Measurements from ENCODE around the gene SPOCK2. TPM values are rescaled to one million over a fixed set of nuclear protein-coding genes. Genes with fewer than 3 reads are reported as not detected.

Gene SPOCK2
- total RNA-seq, 4 donors from 2014 or later = 0.65 to 3.9 (median 3.5) TPM

DNA sequence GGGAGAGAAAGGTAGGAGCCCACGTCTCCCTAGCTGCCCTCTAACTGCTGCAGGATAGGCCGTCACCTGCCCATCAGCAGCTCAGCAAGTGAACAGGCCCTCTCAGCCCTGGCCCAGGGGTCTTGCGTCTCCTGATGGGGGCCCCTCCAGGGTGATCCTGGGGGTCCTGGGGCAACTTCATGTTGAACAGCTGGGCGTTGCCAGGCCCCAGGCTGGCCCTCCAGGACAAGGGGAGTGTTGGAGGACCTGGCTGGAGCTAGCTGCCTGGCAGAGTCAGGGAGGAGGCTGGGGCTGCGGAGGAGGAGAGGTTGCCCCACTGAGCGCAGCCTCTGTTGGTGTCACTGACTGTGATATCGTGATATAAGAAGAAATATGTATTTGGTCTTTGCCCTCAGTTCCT, 34.7 kb downstream of the SPOCK2 start:
- 88 to 93% methylated on average over 7 of the region's 7 CpGs for WGBS, 2 donors
- DNase-seq (ENCODE audit: low spot score in 2 of 2) = no peak
- TF ChIP-seq POLR2A (IDR thresholded peaks at IDR 0.05) = no peak
- TF ChIP-seq, protein P1, sequence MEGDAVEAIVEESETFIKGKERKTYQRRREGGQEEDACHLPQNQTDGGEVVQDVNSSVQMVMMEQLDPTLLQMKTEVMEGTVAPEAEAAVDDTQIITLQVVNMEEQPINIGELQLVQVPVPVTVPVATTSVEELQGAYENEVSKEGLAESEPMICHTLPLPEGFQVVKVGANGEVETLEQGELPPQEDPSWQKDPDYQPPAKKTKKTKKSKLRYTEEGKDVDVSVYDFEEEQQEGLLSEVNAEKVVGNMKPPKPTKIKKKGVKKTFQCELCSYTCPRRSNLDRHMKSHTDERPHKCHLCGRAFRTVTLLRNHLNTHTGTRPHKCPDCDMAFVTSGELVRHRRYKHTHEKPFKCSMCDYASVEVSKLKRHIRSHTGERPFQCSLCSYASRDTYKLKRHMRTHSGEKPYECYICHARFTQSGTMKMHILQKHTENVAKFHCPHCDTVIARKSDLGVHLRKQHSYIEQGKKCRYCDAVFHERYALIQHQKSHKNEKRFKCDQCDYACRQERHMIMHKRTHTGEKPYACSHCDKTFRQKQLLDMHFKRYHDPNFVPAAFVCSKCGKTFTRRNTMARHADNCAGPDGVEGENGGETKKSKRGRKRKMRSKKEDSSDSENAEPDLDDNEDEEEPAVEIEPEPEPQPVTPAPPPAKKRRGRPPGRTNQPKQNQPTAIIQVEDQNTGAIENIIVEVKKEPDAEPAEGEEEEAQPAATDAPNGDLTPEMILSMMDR (IDR thresholded peaks at IDR 0.05) = no peak

DNA sequence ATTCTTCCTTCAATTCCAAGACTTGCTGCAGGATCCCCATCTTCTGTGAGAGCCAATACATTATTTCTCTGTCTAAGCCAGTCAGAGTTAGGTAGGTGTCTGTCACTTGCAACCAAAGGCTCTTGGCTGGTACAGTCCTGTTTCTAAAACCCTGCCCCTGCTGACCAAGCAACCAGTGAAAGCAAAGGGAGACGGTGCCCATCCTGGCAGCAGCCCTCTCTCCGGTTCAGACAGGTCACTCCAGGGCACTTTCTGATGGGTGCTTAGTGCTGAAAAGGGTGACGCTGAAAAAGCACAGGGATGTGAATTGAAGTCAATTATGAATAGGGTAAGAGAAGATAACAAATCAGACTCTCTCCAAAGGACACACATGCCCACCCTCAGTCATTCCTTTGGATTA, 37.5 kb downstream of the SPOCK2 start:
- H3K4me3 ChIP-seq (ENCODE audit: low read depth, poor library complexity, severe bottlenecking) = no peak overlapping the region
- TF ChIP-seq, protein P1 (IDR thresholded peaks at IDR 0.05) = no peak
- TF ChIP-seq POLR2A (IDR thresholded peaks at IDR 0.05) = no peak
- intact Hi-C loops (cut with DNase I; ENCODE audit: low total_unique reads) = loop anchor here (5.0 to 10.0 kb wide), 3 partner anchors 99 to 291 kb away; no protein-coding TSS in a partner anchor
- whole genome bisulfite sequencing, 2 donors = 96 to 97% methylated on average over 3 of the region's 3 CpGs
- no peak for DNase-seq (ENCODE audit: low spot score in 2 of 2)

More for the DNA sequence above, 34.7 kb downstream of the SPOCK2 start:
- no peak overlapping the region for H3K4me3 ChIP-seq (ENCODE audit: low read depth, poor library complexity, severe bottlenecking)
- intact Hi-C loops (cut with DNase I; ENCODE audit: low total_unique reads) = loop anchor here (5.0 to 10.0 kb wide), 3 partner anchors 101 to 289 kb away; no protein-coding TSS in a partner anchor

DNA sequence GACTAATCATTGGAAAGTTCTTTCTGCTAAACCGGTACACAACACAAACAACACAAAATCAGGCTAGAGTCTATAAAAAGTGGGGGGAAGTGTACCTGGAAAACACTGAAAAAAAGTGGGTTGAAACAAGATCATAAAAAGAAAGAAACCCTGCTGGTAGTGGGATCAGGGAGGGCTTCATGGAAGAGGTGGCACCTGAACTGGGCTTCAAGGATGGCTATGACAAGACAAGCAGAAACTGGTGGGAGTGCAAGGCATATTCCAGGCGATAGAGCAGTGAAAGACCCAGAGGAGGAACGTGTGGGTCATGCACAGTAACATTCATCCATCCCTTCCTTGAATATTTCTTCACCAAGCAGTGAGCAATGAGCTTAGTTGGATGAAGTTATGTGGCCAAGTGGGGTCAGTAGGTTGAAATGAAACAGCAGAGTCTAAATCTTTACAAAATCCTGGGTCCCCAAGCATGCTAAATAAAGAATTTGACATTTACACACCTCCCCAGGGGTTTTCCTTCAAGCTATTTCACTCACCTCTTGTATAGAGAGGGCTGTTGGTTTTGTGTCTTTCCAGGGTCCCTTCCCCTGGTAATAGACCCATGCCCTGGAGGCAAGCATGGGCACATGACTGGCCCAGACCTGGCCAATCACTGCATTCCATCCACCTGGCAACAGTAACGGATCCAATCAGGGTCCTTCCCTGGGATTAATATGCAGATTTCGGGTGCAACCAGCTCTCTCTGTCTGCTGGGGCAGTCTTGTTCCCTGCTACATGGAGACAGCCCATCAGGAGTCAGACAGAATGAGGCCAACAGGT, 38.2 kb downstream of the SPOCK2 start:
- DNase-seq (ENCODE audit: low spot score in 2 of 2) = no peak
- intact Hi-C loops (cut with DNase I; ENCODE audit: low total_unique reads) = loop anchor here (5.0 to 10.0 kb wide), 4 partner anchors 98 to 292 kb away; no protein-coding TSS in a partner anchor
- TF ChIP-seq POLR2A (IDR thresholded peaks at IDR 0.05) = no peak
- TF ChIP-seq, protein P1 (IDR thresholded peaks at IDR 0.05) = no peak
- 88 to 90% methylated on average over 5 of the region's 5 CpGs for WGBS, 2 donors
- H3K4me3 ChIP-seq (ENCODE audit: low read depth, poor library complexity, severe bottlenecking) = no peak overlapping the region

DNA sequence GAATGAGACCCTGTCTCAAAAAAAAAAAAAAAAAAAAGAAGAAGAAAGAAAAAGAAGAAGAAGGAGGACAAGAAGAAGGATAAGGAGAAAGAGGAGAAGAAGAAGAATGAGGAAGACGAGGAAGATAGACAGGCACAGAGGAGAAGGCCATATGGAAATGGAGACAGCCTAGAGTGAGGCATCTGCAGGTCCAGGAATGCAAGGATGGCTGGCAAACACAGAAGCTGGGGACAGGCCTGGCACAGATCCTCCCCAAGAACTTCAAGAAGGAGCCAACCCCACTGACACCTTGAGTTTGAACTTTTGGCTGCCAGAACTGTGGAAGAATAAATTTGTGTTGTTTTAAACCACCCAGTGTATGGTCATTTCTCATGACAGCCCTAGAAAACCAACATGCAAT, 38.9 kb downstream of the SPOCK2 start:
- TF ChIP-seq, protein P1 (IDR thresholded peaks at IDR 0.05) = no peak
- TF ChIP-seq POLR2A (IDR thresholded peaks at IDR 0.05) = no peak
- no peak overlapping the region for H3K4me3 ChIP-seq (ENCODE audit: low read depth, poor library complexity, severe bottlenecking)
- DNase-seq (ENCODE audit: low spot score in 2 of 2) = no peak
- WGBS, 2 donors = 85 to 93% methylated on average over 1 of the region's 1 CpG
- intact Hi-C loops (cut with DNase I; ENCODE audit: low total_unique reads) = loop anchor here (5.0 kb wide), 1 partner anchor 173 kb away; no protein-coding TSS in a partner anchor

DNA sequence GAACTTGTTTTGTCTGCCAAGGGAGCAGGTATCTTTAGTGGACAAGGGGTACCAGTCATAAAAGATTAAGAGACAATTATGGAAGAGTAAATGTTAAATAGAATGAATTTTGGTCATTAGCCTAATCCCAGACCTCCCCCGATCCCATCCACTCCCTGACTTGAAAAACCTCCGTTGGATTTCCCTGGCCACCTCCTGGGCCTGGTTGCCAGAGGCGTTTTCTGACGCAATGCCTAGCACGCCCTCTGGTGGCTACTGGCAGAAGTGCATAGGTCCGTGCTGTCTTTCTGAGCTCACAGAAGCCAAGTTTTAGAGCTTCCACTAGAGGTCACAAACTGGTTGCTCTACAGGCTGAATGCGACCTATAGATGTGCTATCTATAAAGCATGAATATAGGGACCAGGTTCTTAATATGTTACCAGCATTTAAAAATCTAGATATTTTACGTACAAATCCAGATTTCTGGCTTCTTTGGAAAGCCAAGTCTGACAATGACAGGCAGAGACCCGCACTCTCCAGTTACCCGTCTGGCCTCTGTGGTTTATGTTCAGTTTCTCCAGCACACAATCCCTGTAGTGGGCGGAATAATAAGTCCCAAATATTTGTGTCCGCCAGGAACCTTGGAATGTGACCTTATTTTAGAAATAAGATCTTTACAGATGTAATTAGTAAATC, 39.8 kb downstream of the SPOCK2 start:
- DNase-seq (ENCODE audit: low spot score in 2 of 2) = peak; percentile 92 to 98
- intact Hi-C loops (cut with DNase I; ENCODE audit: low total_unique reads) = loop anchor here (5.0 kb wide), 1 partner anchor 174 kb away; no protein-coding TSS in a partner anchor
- H3K4me3 ChIP-seq (ENCODE audit: low read depth, poor library complexity, severe bottlenecking) = no peak overlapping the region
- WGBS, 2 donors = 27 to 29% methylated on average over 12 of the region's 12 CpGs
- TF ChIP-seq, protein P1 (IDR thresholded peaks at IDR 0.05) = peak in 1 of 3 donors; percentile 99
- TF ChIP-seq POLR2A (IDR thresholded peaks at IDR 0.05) = no peak

Measured in lower leg skin (tissue), 4 donors.